DOHH2 (cell line): Measurements from ENCODE around the gene DSE.

Source experiments
- CTCF ChIP-seq: fragments of 200-600 bp; sonication (generic); IDR thresholded peaks from one replicate; pipeline ENCODE4 v1.5.1; 2014; ENCODE audit warnings: antibody characterized with exemption, mild to moderate bottlenecking, low read depth, low read length; ENCODE audit not compliant: poor library complexity, severe bottlenecking
- EZH2phosphoT487 ChIP-seq: fragments of 200-600 bp; sonication (generic); IDR thresholded peaks from 2 replicates; pipeline ENCODE4 v1.6.1; 2017; ENCODE audit warnings: borderline replicate concordance, mild to moderate bottlenecking, antibody characterized with exemption, low read length, moderate library complexity, mixed read lengths

GRCh38 chr6:116411284-116411623 lies 40.5 kb downstream of the DSE start:
- TF ChIP-seq CTCF: no peak
- TF ChIP-seq EZH2phosphoT487: no peak
